GM12875 (cell line): Measurements from ENCODE around the gene ZDHHC7.

Experiments used
- H3K4me3 ChIP-seq: one replicate; pipeline ENCODE4 v1.5.1; 2011; ENCODE audit warnings: low read depth, low read length, control low read depth
- CTCF ChIP-seq: IDR thresholded peaks from 2 replicates; pipeline ENCODE4 v1.5.1; 2011; ENCODE audit warnings: low read depth, mild to moderate bottlenecking, control low read depth, inconsistent platforms, low read length, moderate library complexity, borderline replicate concordance; ENCODE audit not compliant: insufficient read depth

The ZDHHC7 gene

GRCh38 chr16:85007496-85008214, 3.7 kb downstream of the ZDHHC7 start:
- no peak for TF ChIP-seq CTCF
- H3K4me3 ChIP-seq = no peak overlapping the region

GRCh38 chr16:85006639-85007038, 4.7 kb downstream of the ZDHHC7 start:
- H3K4me3 ChIP-seq = no peak overlapping the region
- TF ChIP-seq CTCF = no peak

- TF ChIP-seq CTCF = no peak
- no peak overlapping the region for H3K4me3 ChIP-seq
These were observed 5.9 kb downstream of the ZDHHC7 start for GRCh38 chr16:85005285-85006069.

- H3K4me3 ChIP-seq = no peak overlapping the region
- TF ChIP-seq CTCF = no peak
These were observed 6.6 kb downstream of the ZDHHC7 start for GRCh38 chr16:85004587-85005205.

GRCh38 chr16:85003725-85004586, 7.4 kb downstream of the ZDHHC7 start:
- no peak overlapping the region for H3K4me3 ChIP-seq

More at GRCh38 chr16:85003725-85004586, 7.4 kb downstream of the ZDHHC7 start:
- no peak for TF ChIP-seq CTCF
